ENCODE data around the gene MT1A.
A peak's percentile ranks its signal among the peaks of the same experiment; 100 is the strongest.

MT1A gene

DNA sequence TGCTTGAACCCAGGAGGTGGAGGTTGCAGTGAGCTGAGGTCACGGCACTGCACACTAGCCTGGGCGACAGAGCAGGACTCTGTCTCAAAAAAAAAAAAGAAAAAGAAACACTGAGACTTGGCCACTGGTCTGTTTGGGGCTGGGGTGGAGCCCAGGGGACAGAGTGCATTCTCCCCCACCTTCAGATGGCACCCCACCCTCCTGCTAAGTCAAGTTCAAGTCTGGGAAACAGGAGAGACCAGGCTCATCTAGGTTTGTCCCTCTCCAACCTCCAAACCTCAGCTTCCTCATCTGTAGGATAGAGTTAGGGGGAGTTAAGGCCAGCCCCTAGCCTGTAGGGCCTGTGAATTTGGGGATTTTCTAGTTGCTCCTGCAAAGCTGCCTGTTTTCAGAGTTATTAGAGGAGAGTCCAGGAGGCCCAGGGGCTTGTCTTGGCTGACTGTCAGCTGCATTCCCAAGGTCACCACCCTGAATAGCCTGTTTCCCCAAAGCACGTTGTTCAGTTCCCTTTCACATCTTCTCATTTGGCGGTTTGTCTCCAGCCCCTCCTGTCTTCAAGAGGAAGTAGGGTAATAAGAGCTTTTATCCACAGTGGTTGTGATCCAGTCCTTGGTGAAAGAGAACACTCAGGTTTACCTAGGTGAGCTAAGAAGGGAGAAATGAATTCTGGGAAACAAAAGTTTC, 46.9 kb upstream of the MT1A start:
- DNase-seq (ENCODE audit: low read depth in 1 of 2, low spot score in 1 of 2): peak in 1 of 2 experiments; percentile 78
- TF ChIP-seq, protein P1, sequence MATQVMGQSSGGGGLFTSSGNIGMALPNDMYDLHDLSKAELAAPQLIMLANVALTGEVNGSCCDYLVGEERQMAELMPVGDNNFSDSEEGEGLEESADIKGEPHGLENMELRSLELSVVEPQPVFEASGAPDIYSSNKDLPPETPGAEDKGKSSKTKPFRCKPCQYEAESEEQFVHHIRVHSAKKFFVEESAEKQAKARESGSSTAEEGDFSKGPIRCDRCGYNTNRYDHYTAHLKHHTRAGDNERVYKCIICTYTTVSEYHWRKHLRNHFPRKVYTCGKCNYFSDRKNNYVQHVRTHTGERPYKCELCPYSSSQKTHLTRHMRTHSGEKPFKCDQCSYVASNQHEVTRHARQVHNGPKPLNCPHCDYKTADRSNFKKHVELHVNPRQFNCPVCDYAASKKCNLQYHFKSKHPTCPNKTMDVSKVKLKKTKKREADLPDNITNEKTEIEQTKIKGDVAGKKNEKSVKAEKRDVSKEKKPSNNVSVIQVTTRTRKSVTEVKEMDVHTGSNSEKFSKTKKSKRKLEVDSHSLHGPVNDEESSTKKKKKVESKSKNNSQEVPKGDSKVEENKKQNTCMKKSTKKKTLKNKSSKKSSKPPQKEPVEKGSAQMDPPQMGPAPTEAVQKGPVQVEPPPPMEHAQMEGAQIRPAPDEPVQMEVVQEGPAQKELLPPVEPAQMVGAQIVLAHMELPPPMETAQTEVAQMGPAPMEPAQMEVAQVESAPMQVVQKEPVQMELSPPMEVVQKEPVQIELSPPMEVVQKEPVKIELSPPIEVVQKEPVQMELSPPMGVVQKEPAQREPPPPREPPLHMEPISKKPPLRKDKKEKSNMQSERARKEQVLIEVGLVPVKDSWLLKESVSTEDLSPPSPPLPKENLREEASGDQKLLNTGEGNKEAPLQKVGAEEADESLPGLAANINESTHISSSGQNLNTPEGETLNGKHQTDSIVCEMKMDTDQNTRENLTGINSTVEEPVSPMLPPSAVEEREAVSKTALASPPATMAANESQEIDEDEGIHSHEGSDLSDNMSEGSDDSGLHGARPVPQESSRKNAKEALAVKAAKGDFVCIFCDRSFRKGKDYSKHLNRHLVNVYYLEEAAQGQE (IDR thresholded peaks at IDR 0.05; ENCODE audit: insufficient replicate concordance, low read depth): no peak
- TF ChIP-seq, protein P2, sequence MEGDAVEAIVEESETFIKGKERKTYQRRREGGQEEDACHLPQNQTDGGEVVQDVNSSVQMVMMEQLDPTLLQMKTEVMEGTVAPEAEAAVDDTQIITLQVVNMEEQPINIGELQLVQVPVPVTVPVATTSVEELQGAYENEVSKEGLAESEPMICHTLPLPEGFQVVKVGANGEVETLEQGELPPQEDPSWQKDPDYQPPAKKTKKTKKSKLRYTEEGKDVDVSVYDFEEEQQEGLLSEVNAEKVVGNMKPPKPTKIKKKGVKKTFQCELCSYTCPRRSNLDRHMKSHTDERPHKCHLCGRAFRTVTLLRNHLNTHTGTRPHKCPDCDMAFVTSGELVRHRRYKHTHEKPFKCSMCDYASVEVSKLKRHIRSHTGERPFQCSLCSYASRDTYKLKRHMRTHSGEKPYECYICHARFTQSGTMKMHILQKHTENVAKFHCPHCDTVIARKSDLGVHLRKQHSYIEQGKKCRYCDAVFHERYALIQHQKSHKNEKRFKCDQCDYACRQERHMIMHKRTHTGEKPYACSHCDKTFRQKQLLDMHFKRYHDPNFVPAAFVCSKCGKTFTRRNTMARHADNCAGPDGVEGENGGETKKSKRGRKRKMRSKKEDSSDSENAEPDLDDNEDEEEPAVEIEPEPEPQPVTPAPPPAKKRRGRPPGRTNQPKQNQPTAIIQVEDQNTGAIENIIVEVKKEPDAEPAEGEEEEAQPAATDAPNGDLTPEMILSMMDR (IDR thresholded peaks at IDR 0.05; ENCODE audit: insufficient read depth, low read length): no peak
- peak; percentile 82 for TF ChIP-seq SPI1 (IDR thresholded peaks at IDR 0.05; ENCODE audit: borderline replicate concordance, low read depth)
- no peak for TF ChIP-seq POLR2AphosphoS5 (IDR thresholded peaks at IDR 0.05; ENCODE audit: low read depth)
- TF ChIP-seq GABPA (IDR thresholded peaks at IDR 0.05; ENCODE audit: low read depth): no peak
- H3K27me3 ChIP-seq (ENCODE audit: insufficient read depth, poor library complexity, severe bottlenecking): peaks cover 10% of the 10 kb centered on the region
- H3K4me3 ChIP-seq (replicated peaks; ENCODE audit: insufficient read depth, low read length): no peak overlapping the region
- peak overlapping the region; percentile 34 for H3K27ac ChIP-seq (replicated peaks)

DNA sequence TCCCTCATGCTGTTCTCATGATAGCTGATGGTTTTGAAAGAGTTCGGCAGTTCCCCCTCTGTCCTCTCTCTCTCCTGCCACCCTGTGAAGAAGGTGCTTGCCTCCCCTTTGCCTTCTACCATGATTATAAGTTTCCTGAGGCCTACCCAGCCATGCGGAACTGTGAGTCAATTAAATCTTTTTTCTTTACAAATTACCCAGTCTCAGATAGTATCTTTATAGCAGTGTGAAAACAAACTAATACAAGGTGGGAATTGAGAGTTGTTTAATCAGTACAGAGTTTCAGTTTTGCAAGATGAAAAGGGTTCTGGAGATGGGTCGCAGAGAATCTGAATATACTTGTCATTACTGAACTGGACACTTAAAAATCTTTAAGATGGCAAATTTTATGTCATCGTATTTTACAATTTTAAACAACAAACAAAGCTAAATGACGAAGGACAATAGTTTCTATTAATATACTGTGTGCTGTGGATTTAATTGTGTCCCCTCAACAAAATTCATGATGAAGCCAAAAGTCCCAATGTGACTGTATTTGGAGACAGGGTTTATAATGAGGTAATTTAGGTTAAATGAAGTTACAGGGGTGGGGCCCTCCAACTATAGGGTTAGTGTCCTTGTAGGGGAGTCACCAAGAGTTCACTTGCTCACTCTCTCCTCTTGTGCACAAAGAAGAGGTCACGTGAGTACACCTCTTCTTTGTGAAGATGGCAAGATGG, 44.7 kb upstream of the MT1A start:
- Histone ChIP-seq H3K27ac (replicated peaks) (no peak overlapping the region), H3K4me3 (replicated peaks; ENCODE audit: insufficient read depth, low read length) (no peak overlapping the region), H3K27me3 (ENCODE audit: insufficient read depth, poor library complexity, severe bottlenecking) (peaks cover 7% of the 10 kb centered on the region)
- DNase-seq (ENCODE audit: low read depth in 1 of 2, low spot score in 1 of 2): no peak
- TF ChIP-seq, protein P1 (IDR thresholded peaks at IDR 0.05; ENCODE audit: insufficient replicate concordance, low read depth): no peak
- TF ChIP-seq POLR2AphosphoS5 (IDR thresholded peaks at IDR 0.05; ENCODE audit: low read depth): no peak
- TF ChIP-seq SPI1 (IDR thresholded peaks at IDR 0.05; ENCODE audit: borderline replicate concordance, low read depth): no peak
- TF ChIP-seq GABPA (IDR thresholded peaks at IDR 0.05; ENCODE audit: low read depth): no peak
- TF ChIP-seq, protein P2 (IDR thresholded peaks at IDR 0.05; ENCODE audit: insufficient read depth, low read length): no peak

DNA sequence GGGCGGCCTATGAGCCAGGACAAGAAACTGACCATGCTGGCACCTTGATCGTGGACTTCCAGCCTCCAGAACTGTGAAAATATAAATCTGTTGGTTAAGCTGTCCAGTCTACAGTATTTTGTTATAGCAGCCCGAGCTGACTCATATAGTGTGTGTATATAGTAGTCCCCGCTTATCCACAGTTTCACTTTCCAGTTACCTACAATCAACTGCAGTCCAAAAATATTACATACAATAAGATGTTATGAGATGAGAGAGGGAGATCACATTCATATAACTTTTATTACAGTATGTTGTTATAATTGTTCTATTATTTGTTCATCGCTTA, 44.2 kb upstream of the MT1A start:
- no peak for DNase-seq (ENCODE audit: low read depth in 1 of 2, low spot score in 1 of 2)
- Histone ChIP-seq H3K4me3 (replicated peaks; ENCODE audit: insufficient read depth, low read length) (no peak overlapping the region), H3K27ac (replicated peaks) (no peak overlapping the region), H3K27me3 (ENCODE audit: insufficient read depth, poor library complexity, severe bottlenecking) (peaks cover 4% of the 10 kb centered on the region)
- TF ChIP-seq SPI1 (IDR thresholded peaks at IDR 0.05; ENCODE audit: borderline replicate concordance, low read depth) (no peak), POLR2AphosphoS5 (IDR thresholded peaks at IDR 0.05; ENCODE audit: low read depth) (no peak), GABPA (IDR thresholded peaks at IDR 0.05; ENCODE audit: low read depth) (no peak)
- TF ChIP-seq, protein P2 (IDR thresholded peaks at IDR 0.05; ENCODE audit: insufficient read depth, low read length): no peak
- TF ChIP-seq, protein P1 (IDR thresholded peaks at IDR 0.05; ENCODE audit: insufficient replicate concordance, low read depth): no peak
